ENCODE results near the gene BACH2.

DNA sequence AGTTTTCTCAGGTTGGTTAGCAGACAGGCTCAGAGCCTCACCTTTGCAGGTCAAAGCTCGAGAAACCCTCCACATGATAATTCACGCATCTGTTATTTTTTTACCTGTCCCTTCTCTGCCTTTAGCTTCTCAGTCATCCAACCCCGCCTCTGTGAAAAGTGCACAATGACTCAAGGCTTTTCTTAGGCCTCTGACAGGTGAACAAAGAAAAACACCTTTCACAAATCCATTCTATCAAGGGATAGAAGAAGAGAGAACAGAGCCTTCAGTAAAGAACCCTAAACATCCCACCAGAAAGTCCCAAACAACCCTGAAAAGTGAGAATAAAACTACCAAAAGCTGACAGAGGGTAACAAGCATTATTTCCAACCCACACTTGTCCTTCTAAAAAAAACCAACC lies 224.1 kb downstream of the BACH2 start:
- TF ChIP-seq POLR2A (IDR thresholded peaks at IDR 0.05) = no peak
- TF ChIP-seq, protein P1, sequence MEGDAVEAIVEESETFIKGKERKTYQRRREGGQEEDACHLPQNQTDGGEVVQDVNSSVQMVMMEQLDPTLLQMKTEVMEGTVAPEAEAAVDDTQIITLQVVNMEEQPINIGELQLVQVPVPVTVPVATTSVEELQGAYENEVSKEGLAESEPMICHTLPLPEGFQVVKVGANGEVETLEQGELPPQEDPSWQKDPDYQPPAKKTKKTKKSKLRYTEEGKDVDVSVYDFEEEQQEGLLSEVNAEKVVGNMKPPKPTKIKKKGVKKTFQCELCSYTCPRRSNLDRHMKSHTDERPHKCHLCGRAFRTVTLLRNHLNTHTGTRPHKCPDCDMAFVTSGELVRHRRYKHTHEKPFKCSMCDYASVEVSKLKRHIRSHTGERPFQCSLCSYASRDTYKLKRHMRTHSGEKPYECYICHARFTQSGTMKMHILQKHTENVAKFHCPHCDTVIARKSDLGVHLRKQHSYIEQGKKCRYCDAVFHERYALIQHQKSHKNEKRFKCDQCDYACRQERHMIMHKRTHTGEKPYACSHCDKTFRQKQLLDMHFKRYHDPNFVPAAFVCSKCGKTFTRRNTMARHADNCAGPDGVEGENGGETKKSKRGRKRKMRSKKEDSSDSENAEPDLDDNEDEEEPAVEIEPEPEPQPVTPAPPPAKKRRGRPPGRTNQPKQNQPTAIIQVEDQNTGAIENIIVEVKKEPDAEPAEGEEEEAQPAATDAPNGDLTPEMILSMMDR (IDR thresholded peaks at IDR 0.05 in 4 of 5, conservative IDR thresholded peaks at IDR 0.05 in 1 of 5) = no peak
